ENCODE measurements around the gene NTF3.

The NTF3 gene

DNA sequence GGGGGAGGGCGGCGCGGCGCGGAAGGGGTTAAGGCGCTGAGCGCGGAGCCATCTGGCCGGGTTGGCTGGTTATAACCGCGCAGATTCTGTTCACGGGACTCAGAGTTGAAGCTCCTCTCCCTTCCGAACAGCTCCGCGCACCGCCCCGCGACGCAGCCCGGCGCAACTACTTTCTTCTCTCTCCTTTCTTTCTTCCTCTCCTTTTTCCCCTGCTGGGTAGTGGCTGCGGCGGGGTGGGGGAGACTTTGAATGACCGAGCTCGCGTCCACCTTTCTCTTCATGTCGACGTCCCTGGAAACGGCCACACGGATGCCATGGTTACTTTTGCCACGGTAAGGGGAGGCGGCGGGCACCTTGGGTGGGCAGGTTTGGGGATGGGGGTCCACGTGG is at the start of gene NTF3:
Gene NTF3 (plus strand): TSS at position 98 of the 390 bp plus-strand sequence. CDS start 217 bp downstream, at position 315.
- DNase-seq (ENCODE audit: low spot score), result no peak

GRCh38 chr12:5384015-5384414 is 47.9 kb upstream of the NTF3 start:
- POLR2A ChIA-PET (ENCODE audit: low non-redundant PET), result no interaction called here

More for the DNA sequence above, at the start of gene NTF3:
- CTCF ChIA-PET, result interaction anchor here (0.6 kb wide), 1 partner anchor 427 kb away, joined by 3 read pairs; no protein-coding TSS in a partner anchor
- no peak within 1 kb of the TSS for H3K27ac ChIP-seq
- no peak for TF ChIP-seq CTCF (conservative IDR thresholded peaks at IDR 0.05; ENCODE audit: low read depth)
- POLR2A ChIA-PET (ENCODE audit: low non-redundant PET), result no interaction called here

DNA sequence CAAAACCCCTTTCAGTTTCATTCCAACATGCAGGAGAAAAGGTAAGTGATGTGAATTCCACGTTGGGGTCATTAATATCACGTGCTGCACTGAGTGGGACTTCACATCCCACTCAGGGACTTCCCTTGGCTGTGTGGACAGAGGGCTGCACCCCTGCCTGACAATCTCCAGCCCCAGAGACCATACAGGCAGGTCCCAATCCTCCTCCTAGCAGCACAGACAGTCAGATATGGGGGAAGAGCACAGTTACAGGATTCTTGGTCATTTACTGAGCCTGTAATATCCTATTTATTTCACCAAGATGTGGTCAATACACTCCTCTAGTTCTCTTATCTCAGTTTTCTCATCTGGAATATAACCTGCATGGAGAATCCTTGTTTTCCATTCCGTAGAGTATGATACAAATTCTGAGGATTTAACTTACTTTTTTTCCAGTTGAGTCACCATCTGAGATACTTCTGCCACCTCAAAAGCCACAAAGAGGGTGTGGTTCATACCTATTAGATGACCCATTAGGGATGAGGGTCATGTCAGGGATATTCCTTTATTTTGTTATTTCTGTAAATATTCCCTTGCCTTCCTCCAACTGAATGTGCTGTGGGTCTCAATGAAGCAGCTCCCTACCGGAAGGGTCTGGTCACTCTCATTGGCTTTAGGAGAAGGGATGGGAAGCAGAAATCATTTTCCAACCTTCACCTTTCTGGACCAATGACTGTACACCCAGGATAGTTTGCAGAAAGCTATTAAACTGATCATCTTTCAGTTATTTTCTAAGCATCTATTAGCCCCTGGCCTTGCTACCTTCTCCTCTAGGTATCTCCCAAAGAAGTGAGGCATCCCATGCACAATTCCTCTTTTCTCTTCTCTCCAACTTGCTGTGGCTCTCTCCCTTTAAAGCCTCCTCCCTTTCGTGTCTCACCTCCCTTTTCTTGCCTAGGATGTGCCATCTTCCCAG is 43.0 kb upstream of the NTF3 start:
- POLR2A ChIA-PET (ENCODE audit: low non-redundant PET), result no interaction called here
- CTCF ChIA-PET, result no interaction called here
- DNase-seq (ENCODE audit: low spot score), result peak; percentile 58
- TF ChIP-seq CTCF (conservative IDR thresholded peaks at IDR 0.05; ENCODE audit: low read depth), result no peak
- no peak overlapping the region for H3K27ac ChIP-seq

More at GRCh38 chr12:5384015-5384414, 47.9 kb upstream of the NTF3 start:
- no peak overlapping the region for H3K27ac ChIP-seq
- DNase-seq (ENCODE audit: low spot score), result no peak
- CTCF ChIA-PET, result no interaction called here
- TF ChIP-seq CTCF (conservative IDR thresholded peaks at IDR 0.05; ENCODE audit: low read depth), result no peak

- ChIA-PET CTCF (no interaction called here), POLR2A (ENCODE audit: low non-redundant PET) (no interaction called here)
- DNase-seq (ENCODE audit: low spot score), result no peak
- H3K27ac ChIP-seq, result no peak overlapping the region
- no peak for TF ChIP-seq CTCF (conservative IDR thresholded peaks at IDR 0.05; ENCODE audit: low read depth)
Observed at GRCh38 chr12:5390174-5390799, 41.6 kb upstream of the NTF3 start.

GRCh38 chr12:5391653-5392052 is 40.3 kb upstream of the NTF3 start:
- CTCF ChIA-PET, result interaction anchor here (0.9 kb wide), 1 partner anchor 11 kb away, joined by 3 read pairs; no protein-coding TSS in a partner anchor

More at GRCh38 chr12:5391653-5392052, 40.3 kb upstream of the NTF3 start:
- DNase-seq (ENCODE audit: low spot score), result no peak
- H3K27ac ChIP-seq, result no peak overlapping the region
- POLR2A ChIA-PET (ENCODE audit: low non-redundant PET), result no interaction called here
- TF ChIP-seq CTCF (conservative IDR thresholded peaks at IDR 0.05; ENCODE audit: low read depth), result no peak

All from RWPE1 (cell line).